Hepatocyte (in vitro differentiated cells): ENCODE results near the gene GABRA4.

Experiments used
- EZH2 ChIP-seq: fragments of 200-600 bp; sonication (generic); IDR thresholded peaks from 2 replicates; pipeline ENCODE4 v1.6.1; 2016; ENCODE audit warnings: antibody characterized with exemption, mild to moderate bottlenecking, borderline replicate concordance
- EZH2phosphoT487 ChIP-seq: fragments of 200-600 bp; sonication (generic); IDR thresholded peaks from one replicate; pipeline ENCODE4 v1.6.1; 2018; ENCODE audit warnings: antibody characterized with exemption, mild to moderate bottlenecking, low read depth, moderate library complexity; ENCODE audit not compliant: unreplicated experiment, severe bottlenecking
- TF ChIP-seq, protein P1 (sequence below): fragments of 200-600 bp; sonication (generic); IDR thresholded peaks from 2 replicates; pipeline ENCODE4 v1.5.1; 2016; ENCODE audit warnings: antibody characterized with exemption, mild to moderate bottlenecking; ENCODE audit not compliant: poor library complexity

DNA sequence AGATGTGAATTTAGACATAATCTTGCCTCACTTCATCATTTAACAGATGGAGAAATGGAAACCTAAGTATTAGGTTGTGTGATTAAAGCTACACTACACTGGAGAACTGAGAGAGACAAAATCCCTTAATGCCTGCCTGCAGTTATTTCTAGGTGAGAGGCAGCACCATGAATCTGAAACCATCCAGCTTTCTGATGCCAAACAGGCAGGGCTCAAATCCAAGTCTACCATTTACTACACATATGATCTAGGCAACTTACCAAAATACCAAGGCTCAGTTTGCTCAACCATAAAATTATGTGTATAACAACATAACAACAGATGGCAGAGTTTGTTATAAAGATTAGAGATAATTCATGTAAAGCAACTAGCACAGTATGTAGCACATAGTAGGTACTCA is 38.7 kb downstream of the GABRA4 start:
- TF ChIP-seq, protein P1, sequence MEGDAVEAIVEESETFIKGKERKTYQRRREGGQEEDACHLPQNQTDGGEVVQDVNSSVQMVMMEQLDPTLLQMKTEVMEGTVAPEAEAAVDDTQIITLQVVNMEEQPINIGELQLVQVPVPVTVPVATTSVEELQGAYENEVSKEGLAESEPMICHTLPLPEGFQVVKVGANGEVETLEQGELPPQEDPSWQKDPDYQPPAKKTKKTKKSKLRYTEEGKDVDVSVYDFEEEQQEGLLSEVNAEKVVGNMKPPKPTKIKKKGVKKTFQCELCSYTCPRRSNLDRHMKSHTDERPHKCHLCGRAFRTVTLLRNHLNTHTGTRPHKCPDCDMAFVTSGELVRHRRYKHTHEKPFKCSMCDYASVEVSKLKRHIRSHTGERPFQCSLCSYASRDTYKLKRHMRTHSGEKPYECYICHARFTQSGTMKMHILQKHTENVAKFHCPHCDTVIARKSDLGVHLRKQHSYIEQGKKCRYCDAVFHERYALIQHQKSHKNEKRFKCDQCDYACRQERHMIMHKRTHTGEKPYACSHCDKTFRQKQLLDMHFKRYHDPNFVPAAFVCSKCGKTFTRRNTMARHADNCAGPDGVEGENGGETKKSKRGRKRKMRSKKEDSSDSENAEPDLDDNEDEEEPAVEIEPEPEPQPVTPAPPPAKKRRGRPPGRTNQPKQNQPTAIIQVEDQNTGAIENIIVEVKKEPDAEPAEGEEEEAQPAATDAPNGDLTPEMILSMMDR: no peak
- TF ChIP-seq EZH2 (no peak), EZH2phosphoT487 (no peak)
